ENCODE measurements around the gene SLC20A1.
"Not testable (repeated sequence)": the region's sequence is repeated elsewhere in the genome, so short reads cannot be mapped to it uniquely, and the experiment has no call there.

The SLC20A1 gene

DNA sequence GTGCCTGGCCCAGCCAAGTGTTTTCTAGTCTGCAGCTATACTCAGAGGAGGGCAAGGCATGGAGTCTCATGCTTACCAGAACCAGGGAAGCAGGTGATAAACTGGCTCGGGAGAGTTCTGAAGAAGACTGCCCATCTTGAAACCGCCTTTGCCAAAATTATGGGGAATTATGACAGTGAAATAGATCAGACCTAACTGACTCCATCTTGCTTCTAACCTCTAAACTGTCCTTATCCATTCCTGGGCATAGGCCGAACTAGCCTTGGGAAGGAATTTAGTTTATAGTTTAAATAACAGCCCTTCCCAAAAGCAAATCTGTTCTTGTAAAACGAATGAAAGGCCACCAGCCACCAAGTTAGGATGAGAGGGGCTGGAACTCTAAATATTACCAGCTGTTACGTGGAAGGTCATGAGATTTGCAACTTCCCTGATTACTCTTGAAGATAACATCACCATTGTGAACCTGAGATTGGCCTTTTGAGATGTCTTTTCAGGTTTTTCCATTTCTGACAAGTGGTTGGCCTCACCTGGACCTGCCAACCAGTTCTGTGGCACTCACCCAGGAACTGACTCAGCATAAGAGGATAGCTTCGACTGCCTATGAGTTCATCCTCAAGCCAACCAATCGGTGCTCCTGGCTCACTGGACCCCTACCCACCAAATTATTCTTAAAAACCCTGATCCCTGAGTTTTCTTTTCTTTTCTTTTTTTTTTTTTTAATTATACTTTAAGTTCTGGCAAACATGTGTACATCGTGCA, 37.9 kb upstream of the SLC20A1 start:
- TF ChIP-seq, protein P1, sequence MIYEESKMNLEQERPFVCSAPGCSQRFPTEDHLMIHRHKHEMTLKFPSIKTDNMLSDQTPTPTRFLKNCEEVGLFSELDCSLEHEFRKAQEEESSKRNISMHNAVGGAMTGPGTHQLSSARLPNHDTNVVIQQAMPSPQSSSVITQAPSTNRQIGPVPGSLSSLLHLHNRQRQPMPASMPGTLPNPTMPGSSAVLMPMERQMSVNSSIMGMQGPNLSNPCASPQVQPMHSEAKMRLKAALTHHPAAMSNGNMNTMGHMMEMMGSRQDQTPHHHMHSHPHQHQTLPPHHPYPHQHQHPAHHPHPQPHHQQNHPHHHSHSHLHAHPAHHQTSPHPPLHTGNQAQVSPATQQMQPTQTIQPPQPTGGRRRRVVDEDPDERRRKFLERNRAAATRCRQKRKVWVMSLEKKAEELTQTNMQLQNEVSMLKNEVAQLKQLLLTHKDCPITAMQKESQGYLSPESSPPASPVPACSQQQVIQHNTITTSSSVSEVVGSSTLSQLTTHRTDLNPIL (CRISPR knock-in tag; IDR thresholded peaks at IDR 0.05; ENCODE audit: low read depth), result no peak
- no peak for TF ChIP-seq PPARA (CRISPR knock-in tag; IDR thresholded peaks at IDR 0.05; ENCODE audit: borderline replicate concordance)
- no peak for TF ChIP-seq ISL1 (CRISPR knock-in tag; IDR thresholded peaks at IDR 0.05)
- TF ChIP-seq SNAI2 (CRISPR knock-in tag; IDR thresholded peaks at IDR 0.05), result no peak
- no peak for TF ChIP-seq ZNF565 (CRISPR knock-in tag; conservative IDR thresholded peaks at IDR 0.05; ENCODE audit: low read depth)
- TF ChIP-seq, protein P2, sequence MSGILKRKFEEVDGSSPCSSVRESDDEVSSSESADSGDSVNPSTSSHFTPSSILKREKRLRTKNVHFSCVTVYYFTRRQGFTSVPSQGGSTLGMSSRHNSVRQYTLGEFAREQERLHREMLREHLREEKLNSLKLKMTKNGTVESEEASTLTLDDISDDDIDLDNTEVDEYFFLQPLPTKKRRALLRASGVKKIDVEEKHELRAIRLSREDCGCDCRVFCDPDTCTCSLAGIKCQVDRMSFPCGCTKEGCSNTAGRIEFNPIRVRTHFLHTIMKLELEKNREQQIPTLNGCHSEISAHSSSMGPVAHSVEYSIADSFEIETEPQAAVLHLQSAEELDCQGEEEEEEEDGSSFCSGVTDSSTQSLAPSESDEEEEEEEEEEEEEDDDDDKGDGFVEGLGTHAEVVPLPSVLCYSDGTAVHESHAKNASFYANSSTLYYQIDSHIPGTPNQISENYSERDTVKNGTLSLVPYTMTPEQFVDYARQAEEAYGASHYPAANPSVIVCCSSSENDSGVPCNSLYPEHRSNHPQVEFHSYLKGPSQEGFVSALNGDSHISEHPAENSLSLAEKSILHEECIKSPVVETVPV (CRISPR knock-in tag; IDR thresholded peaks at IDR 0.05), result no peak
- TF ChIP-seq BACH2 (CRISPR knock-in tag; IDR thresholded peaks at IDR 0.05; ENCODE audit: borderline replicate concordance), result no peak
- TF ChIP-seq, protein P3, sequence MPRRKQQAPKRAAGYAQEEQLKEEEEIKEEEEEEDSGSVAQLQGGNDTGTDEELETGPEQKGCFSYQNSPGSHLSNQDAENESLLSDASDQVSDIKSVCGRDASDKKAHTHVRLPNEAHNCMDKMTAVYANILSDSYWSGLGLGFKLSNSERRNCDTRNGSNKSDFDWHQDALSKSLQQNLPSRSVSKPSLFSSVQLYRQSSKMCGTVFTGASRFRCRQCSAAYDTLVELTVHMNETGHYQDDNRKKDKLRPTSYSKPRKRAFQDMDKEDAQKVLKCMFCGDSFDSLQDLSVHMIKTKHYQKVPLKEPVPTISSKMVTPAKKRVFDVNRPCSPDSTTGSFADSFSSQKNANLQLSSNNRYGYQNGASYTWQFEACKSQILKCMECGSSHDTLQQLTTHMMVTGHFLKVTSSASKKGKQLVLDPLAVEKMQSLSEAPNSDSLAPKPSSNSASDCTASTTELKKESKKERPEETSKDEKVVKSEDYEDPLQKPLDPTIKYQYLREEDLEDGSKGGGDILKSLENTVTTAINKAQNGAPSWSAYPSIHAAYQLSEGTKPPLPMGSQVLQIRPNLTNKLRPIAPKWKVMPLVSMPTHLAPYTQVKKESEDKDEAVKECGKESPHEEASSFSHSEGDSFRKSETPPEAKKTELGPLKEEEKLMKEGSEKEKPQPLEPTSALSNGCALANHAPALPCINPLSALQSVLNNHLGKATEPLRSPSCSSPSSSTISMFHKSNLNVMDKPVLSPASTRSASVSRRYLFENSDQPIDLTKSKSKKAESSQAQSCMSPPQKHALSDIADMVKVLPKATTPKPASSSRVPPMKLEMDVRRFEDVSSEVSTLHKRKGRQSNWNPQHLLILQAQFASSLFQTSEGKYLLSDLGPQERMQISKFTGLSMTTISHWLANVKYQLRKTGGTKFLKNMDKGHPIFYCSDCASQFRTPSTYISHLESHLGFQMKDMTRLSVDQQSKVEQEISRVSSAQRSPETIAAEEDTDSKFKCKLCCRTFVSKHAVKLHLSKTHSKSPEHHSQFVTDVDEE (CRISPR knock-in tag; IDR thresholded peaks at IDR 0.05), result no peak
- no peak for TF ChIP-seq ESRRG (CRISPR knock-in tag; IDR thresholded peaks at IDR 0.05)
- TF ChIP-seq, protein P4, sequence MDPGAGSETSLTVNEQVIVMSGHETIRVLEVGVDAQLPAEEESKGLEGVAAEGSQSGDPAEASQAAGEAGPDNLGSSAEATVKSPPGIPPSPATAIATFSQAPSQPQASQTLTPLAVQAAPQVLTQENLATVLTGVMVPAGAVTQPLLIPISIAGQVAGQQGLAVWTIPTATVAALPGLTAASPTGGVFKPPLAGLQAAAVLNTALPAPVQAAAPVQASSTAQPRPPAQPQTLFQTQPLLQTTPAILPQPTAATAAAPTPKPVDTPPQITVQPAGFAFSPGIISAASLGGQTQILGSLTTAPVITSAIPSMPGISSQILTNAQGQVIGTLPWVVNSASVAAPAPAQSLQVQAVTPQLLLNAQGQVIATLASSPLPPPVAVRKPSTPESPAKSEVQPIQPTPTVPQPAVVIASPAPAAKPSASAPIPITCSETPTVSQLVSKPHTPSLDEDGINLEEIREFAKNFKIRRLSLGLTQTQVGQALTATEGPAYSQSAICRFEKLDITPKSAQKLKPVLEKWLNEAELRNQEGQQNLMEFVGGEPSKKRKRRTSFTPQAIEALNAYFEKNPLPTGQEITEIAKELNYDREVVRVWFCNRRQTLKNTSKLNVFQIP (CRISPR knock-in tag; IDR thresholded peaks at IDR 0.05; ENCODE audit: borderline replicate concordance, low read depth), result no peak
- no peak for TF ChIP-seq ZFP3 (CRISPR knock-in tag; IDR thresholded peaks at IDR 0.05)
- TF ChIP-seq OSR1 (CRISPR knock-in tag; IDR thresholded peaks at IDR 0.05), result no peak
- no peak for TF ChIP-seq RARB (CRISPR knock-in tag; IDR thresholded peaks at IDR 0.05)
- no peak for TF ChIP-seq ARNTL (CRISPR knock-in tag; IDR thresholded peaks at IDR 0.05; ENCODE audit: borderline replicate concordance, low read depth)
- ATAC-seq, result no peak

DNA sequence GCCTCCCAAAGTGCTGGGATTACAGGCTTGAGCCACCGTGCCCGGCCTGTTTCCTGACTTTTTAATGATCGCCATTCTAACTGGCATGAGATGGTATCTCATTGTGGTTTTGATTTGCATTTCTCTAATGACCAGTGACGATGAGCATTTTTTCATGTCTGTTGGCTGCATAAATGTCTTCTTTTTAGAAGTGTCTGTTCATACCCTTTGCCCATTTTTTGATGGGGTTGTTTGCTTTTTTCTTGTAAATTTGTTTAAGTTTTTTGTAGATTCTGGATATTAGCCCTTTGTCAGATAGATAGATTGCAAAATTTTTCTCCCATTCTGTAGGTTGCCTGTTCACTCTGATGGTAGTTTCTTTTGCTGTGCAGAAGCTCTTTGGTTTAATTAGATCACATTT, 36.4 kb upstream of the SLC20A1 start:
- not testable (repeated sequence) for ATAC-seq

DNA sequence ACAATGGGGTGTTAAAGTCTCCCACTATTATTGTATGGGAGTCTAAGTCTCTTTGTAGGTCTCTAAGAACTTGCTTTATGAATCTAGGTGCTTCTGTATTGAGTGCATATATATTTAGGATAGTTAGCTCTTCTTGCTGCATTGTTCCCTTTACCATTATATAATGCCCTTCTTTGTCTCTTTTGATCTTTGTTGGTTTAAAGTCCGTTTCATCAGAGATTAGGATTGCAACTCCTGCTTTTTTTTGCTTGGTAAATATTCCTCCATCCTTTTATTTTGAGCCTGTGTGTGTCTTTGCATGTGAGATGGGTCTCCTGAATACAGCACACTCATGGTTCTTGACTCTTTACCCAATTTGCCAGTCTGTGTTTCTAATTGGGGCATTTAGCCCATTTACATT, 33.5 kb upstream of the SLC20A1 start:
- ATAC-seq, result not testable (repeated sequence)

DNA sequence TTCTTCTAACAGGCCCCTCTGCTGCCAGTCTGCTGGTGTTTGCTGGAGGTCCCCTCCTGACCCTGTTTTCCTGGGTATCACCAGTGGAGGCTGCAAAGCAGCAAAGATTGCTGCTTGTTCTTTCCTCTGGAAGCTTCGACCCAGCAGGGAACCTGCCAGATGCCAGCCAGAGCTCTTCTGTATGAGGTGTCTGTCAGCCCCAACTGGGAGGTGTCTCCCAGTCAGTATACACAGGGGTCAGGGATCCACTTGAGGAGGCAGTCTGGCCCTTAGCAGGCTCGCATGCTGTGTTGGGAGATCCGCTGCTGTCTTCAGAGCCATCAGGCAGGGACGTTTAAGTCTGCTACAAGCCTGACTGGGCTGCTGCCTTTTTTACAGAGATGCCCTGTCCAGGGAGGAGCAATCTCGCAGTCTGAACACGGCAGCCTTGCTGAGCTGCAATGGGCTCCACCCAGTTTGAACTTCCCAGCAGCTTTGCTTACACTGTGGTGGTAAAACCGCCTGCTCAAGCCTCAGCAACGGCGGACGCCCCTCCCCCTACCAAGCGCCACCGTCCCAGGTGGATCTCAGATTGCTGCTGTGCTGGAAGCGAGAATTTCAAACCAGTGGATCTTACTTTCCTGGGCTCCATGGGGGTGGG, 31.4 kb upstream of the SLC20A1 start:
- no peak for ATAC-seq
- TF ChIP-seq, protein P1 (CRISPR knock-in tag; IDR thresholded peaks at IDR 0.05; ENCODE audit: low read depth), result no peak
- TF ChIP-seq ZNF565 (CRISPR knock-in tag; conservative IDR thresholded peaks at IDR 0.05; ENCODE audit: low read depth) (no peak), ESRRG (CRISPR knock-in tag; IDR thresholded peaks at IDR 0.05) (no peak), TOX (CRISPR knock-in tag; IDR thresholded peaks at IDR 0.05; ENCODE audit: borderline replicate concordance) (no peak), ZC3H10 (CRISPR knock-in tag; IDR thresholded peaks at IDR 0.05) (no peak), RARB (CRISPR knock-in tag; IDR thresholded peaks at IDR 0.05) (no peak), TCF4 (CRISPR knock-in tag; IDR thresholded peaks at IDR 0.05; ENCODE audit: borderline replicate concordance) (no peak), ZNF8 (CRISPR knock-in tag; IDR thresholded peaks at IDR 0.05) (no peak), ZFP3 (CRISPR knock-in tag; IDR thresholded peaks at IDR 0.05) (no peak), ZFP30 (CRISPR knock-in tag; IDR thresholded peaks at IDR 0.05) (no peak), ZNF70 (CRISPR knock-in tag; IDR thresholded peaks at IDR 0.05) (no peak)
- TF ChIP-seq, protein P5, sequence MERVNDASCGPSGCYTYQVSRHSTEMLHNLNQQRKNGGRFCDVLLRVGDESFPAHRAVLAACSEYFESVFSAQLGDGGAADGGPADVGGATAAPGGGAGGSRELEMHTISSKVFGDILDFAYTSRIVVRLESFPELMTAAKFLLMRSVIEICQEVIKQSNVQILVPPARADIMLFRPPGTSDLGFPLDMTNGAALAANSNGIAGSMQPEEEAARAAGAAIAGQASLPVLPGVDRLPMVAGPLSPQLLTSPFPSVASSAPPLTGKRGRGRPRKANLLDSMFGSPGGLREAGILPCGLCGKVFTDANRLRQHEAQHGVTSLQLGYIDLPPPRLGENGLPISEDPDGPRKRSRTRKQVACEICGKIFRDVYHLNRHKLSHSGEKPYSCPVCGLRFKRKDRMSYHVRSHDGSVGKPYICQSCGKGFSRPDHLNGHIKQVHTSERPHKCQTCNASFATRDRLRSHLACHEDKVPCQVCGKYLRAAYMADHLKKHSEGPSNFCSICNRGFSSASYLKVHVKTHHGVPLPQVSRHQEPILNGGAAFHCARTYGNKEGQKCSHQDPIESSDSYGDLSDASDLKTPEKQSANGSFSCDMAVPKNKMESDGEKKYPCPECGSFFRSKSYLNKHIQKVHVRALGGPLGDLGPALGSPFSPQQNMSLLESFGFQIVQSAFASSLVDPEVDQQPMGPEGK (CRISPR knock-in tag; IDR thresholded peaks at IDR 0.05; ENCODE audit: borderline replicate concordance), result no peak
- TF ChIP-seq, protein P4 (CRISPR knock-in tag; IDR thresholded peaks at IDR 0.05; ENCODE audit: borderline replicate concordance, low read depth), result no peak
